HEK293 (cell line): ENCODE data around the gene DIS3L.
A peak's percentile ranks its signal among the peaks of the same experiment; 100 is the strongest.

Experiments used
- CTCF ChIP-seq: fragments of 450-650 bp; formaldehyde crosslinking; IDR thresholded peaks from 2 replicates; pipeline ENCODE4 v1.5.1; 2016; ENCODE audit warnings: missing biosample characterization, missing genetic modification characterization
- IKZF3 ChIP-seq: fragments of 450-650 bp; IDR thresholded peaks from 2 replicates; pipeline ENCODE4 v1.5.0; 2018; ENCODE audit warnings: missing biosample characterization, mild to moderate bottlenecking, missing genetic modification characterization, moderate library complexity
- KLF16 ChIP-seq: fragments of 450-650 bp; formaldehyde crosslinking; IDR thresholded peaks from 2 replicates; pipeline ENCODE4 v1.5.1; 2017; ENCODE audit warnings: missing biosample characterization, missing genetic modification characterization
- PATZ1 ChIP-seq: fragments of 450-650 bp; formaldehyde crosslinking; IDR thresholded peaks from 2 replicates; pipeline ENCODE4 v1.5.1; 2016; ENCODE audit warnings: missing biosample characterization, missing genetic modification characterization
- PRDM4 ChIP-seq: fragments of 450-650 bp; formaldehyde crosslinking; IDR thresholded peaks from 2 replicates; pipeline ENCODE4 v1.5.1; 2017; ENCODE audit warnings: missing biosample characterization, missing genetic modification characterization
- SP7 ChIP-seq: fragments of 450-650 bp; formaldehyde crosslinking; IDR thresholded peaks from 2 replicates; pipeline ENCODE4 v1.5.1; 2016; ENCODE audit warnings: missing biosample characterization, missing genetic modification characterization
- ZBTB1 ChIP-seq: fragments of 450-650 bp; formaldehyde crosslinking; IDR thresholded peaks from 2 replicates; pipeline ENCODE4 v1.5.1; 2016; ENCODE audit warnings: missing biosample characterization, missing genetic modification characterization
- ZBTB20 ChIP-seq: fragments of 450-650 bp; formaldehyde crosslinking; IDR thresholded peaks from 2 replicates; pipeline ENCODE4 v1.5.1; 2016; ENCODE audit warnings: missing biosample characterization, missing genetic modification characterization
- ZBTB6 ChIP-seq: fragments of 450-650 bp; formaldehyde crosslinking; IDR thresholded peaks from 2 replicates; pipeline ENCODE4 v1.5.1; 2017; ENCODE audit warnings: missing biosample characterization, missing genetic modification characterization
- ZBTB7A ChIP-seq: fragments of 450-650 bp; formaldehyde crosslinking; IDR thresholded peaks from 2 replicates; pipeline ENCODE4 v1.5.1; 2016; ENCODE audit warnings: low read depth, missing biosample characterization, missing genetic modification characterization
- ZBTB8A ChIP-seq: fragments of 450-650 bp; formaldehyde crosslinking; IDR thresholded peaks from 2 replicates; pipeline ENCODE4 v1.5.1; 2016; ENCODE audit warnings: missing biosample characterization, missing genetic modification characterization
- ZFP37 ChIP-seq: fragments of 450-650 bp; formaldehyde crosslinking; IDR thresholded peaks from 2 replicates; pipeline ENCODE4 v1.5.1; 2016; ENCODE audit warnings: missing biosample characterization, missing genetic modification characterization
- ZNF148 ChIP-seq: fragments of 450-650 bp; formaldehyde crosslinking; IDR thresholded peaks from 2 replicates; pipeline ENCODE4 v1.5.0; 2017; ENCODE audit warnings: missing biosample characterization, missing genetic modification characterization, borderline replicate concordance
- ZNF311 ChIP-seq: fragments of 450-650 bp; formaldehyde crosslinking; IDR thresholded peaks from 2 replicates; pipeline ENCODE4 v1.5.1; 2017; ENCODE audit warnings: missing biosample characterization, missing genetic modification characterization, borderline replicate concordance
- ZNF324 ChIP-seq: fragments of 450-650 bp; formaldehyde crosslinking; IDR thresholded peaks from 2 replicates; pipeline ENCODE4 v1.5.1; 2016; ENCODE audit warnings: missing biosample characterization, missing genetic modification characterization
- ZNF449 ChIP-seq: fragments of 450-650 bp; formaldehyde crosslinking; IDR thresholded peaks from 2 replicates; pipeline ENCODE4 v1.5.1; 2017; ENCODE audit warnings: missing biosample characterization, mild to moderate bottlenecking, missing genetic modification characterization, moderate library complexity
- ZNF544 ChIP-seq: fragments of 450-650 bp; formaldehyde crosslinking; IDR thresholded peaks from 2 replicates; pipeline ENCODE4 v1.5.0; 2017; ENCODE audit warnings: missing biosample characterization, missing genetic modification characterization
- ZNF549 ChIP-seq: fragments of 450-650 bp; IDR thresholded peaks from 2 replicates; pipeline ENCODE4 v1.5.1; 2018; ENCODE audit warnings: missing biosample characterization, missing genetic modification characterization, mild to moderate bottlenecking, inconsistent platforms, moderate library complexity
- ZNF561 ChIP-seq: fragments of 450-650 bp; IDR thresholded peaks from 2 replicates; pipeline ENCODE4 v1.5.1; 2018; ENCODE audit warnings: missing biosample characterization, missing genetic modification characterization, borderline replicate concordance
- ZNF580 ChIP-seq: fragments of 450-650 bp; formaldehyde crosslinking; IDR thresholded peaks from 2 replicates; pipeline ENCODE4 v1.5.1; 2016; ENCODE audit warnings: missing biosample characterization, missing genetic modification characterization
- ZNF660 ChIP-seq: fragments of 450-650 bp; IDR thresholded peaks from 2 replicates; pipeline ENCODE4 v1.5.1; 2018; ENCODE audit warnings: missing biosample characterization, mild to moderate bottlenecking, missing genetic modification characterization

Gene DIS3L

GRCh38 chr15:66251790-66252684 lies 41.3 kb upstream of the DIS3L start (continued):
- TF ChIP-seq ZBTB6 (0 out of 2 replicates have a peak, but pooled peaks have one; percentile 14), ZNF324 (tag by site-specific recombination) (no peak), PRDM4 (tag by site-specific recombination) (peak; percentile 68), ZNF580 (tag by site-specific recombination) (0 out of 2 replicates have a peak, but pooled peaks have one; percentile 34), ZNF660 (tag by site-specific recombination) (peak; percentile 77), ZBTB8A (peak; percentile 94), KLF16 (tag by site-specific recombination) (0 out of 2 replicates have a peak, but pooled peaks have one; percentile 30), SP7 (tag by site-specific recombination) (no peak), ZFP37 (tag by site-specific recombination) (0 out of 2 replicates have a peak, but pooled peaks have one; percentile 85), PATZ1 (tag by site-specific recombination) (peak; percentile 88), ZBTB7A (tag by site-specific recombination) (peak; percentile 46; the same call in 1 of the 2 replicates), ZNF148 (no peak), ZNF549 (tag by site-specific recombination) (no peak), ZBTB20 (tag by site-specific recombination) (peak; percentile 84), IKZF3 (tag by site-specific recombination) (peak; percentile 83), ZBTB1 (tag by site-specific recombination) (no peak), ZNF561 (tag by site-specific recombination) (peak; percentile 42; the same call in 1 of the 2 replicates), CTCF (tag by site-specific recombination) (peak; percentile 90), ZNF449 (tag by site-specific recombination) (0 out of 2 replicates have a peak, but pooled peaks have one; percentile 24), ZNF544 (tag by site-specific recombination) (no peak), ZNF311 (tag by site-specific recombination) (no peak)
- TF ChIP-seq, all 188 proteins: peak for 20
